ENCODE data around the gene C6orf47. TPM values are rescaled to one million over a fixed set of nuclear protein-coding genes. Genes with fewer than 3 reads are reported as not detected.

C6orf47 gene
- total RNA-seq, 3 donors from 2014 or later (not counting 1 experiment from before 2014, with no cell fraction given): 25.9 to 29.9 (median 27.4) TPM

GRCh38 chr6:31619805-31620585 lies 40.6 kb downstream of the C6orf47 start:
- H3K4me3 ChIP-seq (ENCODE audit: low read length): peak overlapping the region; percentile 91
- intact Hi-C loops (cut with micrococcal nuclease): loop anchor here (1.0 to 5.0 kb wide), 4 partner anchors 32 to 117 kb away; partner anchors contain the start of genes BAG6, CLIC1 and GPANK1
- DNase-seq: peak; percentile 93 to 99
- peaks cover 29% of the 10 kb centered on the region for H3K4me1 ChIP-seq (ENCODE audit: control insufficient read depth, insufficient read depth, low read length)
- Mint-ChIP-seq H3K27me3 (ENCODE audit: low read depth in 2 of 2) (no peaks in the 10 kb centered on the region), H3K36me3 (no peaks in the 10 kb centered on the region), H3K27ac (peak overlapping the region; percentile 92 to 95), H3K4me3 (peak overlapping the region; percentile 92), H3K9me3 (no peaks in the 10 kb centered on the region), H3K4me1 (peaks cover 20 to 25% of the 10 kb centered on the region in 2 donors)
- H3K36me3 ChIP-seq (ENCODE audit: control insufficient read depth, insufficient read depth, low read length): peaks cover 14% of the 10 kb centered on the region
- H3K27me3 ChIP-seq (ENCODE audit: control insufficient read depth, insufficient read depth, low read length): no peaks in the 10 kb centered on the region
- no peaks in the 10 kb centered on the region for H3K9me3 ChIP-seq (ENCODE audit: control insufficient read depth, insufficient read depth, low read length)
- peak; percentile 80 to 94 (median 84) for ATAC-seq
- under 1% methylated on average over 45 of the region's 50 CpGs for WGBS (ENCODE audit: insufficient coverage)
- no peak for TF ChIP-seq CTCF (IDR thresholded peaks at IDR 0.05)
- H3K27ac ChIP-seq (ENCODE audit: low read length): peak overlapping the region; percentile 98

GRCh38 chr6:31617010-31617409 lies 43.6 kb downstream of the C6orf47 start:
- H3K27ac Mint-ChIP-seq: no peak overlapping the region
- no peak overlapping the region for H3K4me3 Mint-ChIP-seq
- Histone ChIP-seq H3K4me3 (ENCODE audit: low read length) (no peak overlapping the region), H3K36me3 (ENCODE audit: control insufficient read depth, insufficient read depth, low read length) (no peaks in the 10 kb centered on the region), H3K4me1 (ENCODE audit: control insufficient read depth, insufficient read depth, low read length) (peaks cover 28% of the 10 kb centered on the region), H3K9me3 (ENCODE audit: control insufficient read depth, insufficient read depth, low read length) (no peaks in the 10 kb centered on the region), H3K27me3 (ENCODE audit: control insufficient read depth, insufficient read depth, low read length) (no peaks in the 10 kb centered on the region), H3K27ac (ENCODE audit: low read length) (no peak overlapping the region)
- no peaks in the 10 kb centered on the region for H3K36me3 Mint-ChIP-seq
- H3K27me3 Mint-ChIP-seq (ENCODE audit: low read depth in 2 of 2): no peaks in the 10 kb centered on the region
- DNase-seq (no peak), ATAC-seq (no peak)
- no peaks in the 10 kb centered on the region for H3K9me3 Mint-ChIP-seq
- WGBS (ENCODE audit: insufficient coverage): 90% methylated on average over 2 of the region's 2 CpGs
- intact Hi-C loops (cut with micrococcal nuclease): no loop called here
- H3K4me1 Mint-ChIP-seq: peaks cover 11 to 17% of the 10 kb centered on the region in 2 donors
- TF ChIP-seq CTCF (IDR thresholded peaks at IDR 0.05): no peak

GRCh38 chr6:31615748-31616147 lies 44.8 kb downstream of the C6orf47 start:
- H3K36me3 ChIP-seq (ENCODE audit: control insufficient read depth, insufficient read depth, low read length): no peaks in the 10 kb centered on the region
- no peak for ATAC-seq
- H3K4me1 ChIP-seq (ENCODE audit: control insufficient read depth, insufficient read depth, low read length): peaks cover 17% of the 10 kb centered on the region
- H3K4me3 ChIP-seq (ENCODE audit: low read length): no peak overlapping the region
- H3K36me3 Mint-ChIP-seq: no peaks in the 10 kb centered on the region
- H3K27ac Mint-ChIP-seq: no peak overlapping the region
- H3K4me1 Mint-ChIP-seq: peaks cover 0 to 6% of the 10 kb centered on the region in 2 donors
- WGBS (ENCODE audit: insufficient coverage): 15% methylated on average over 6 of the region's 7 CpGs
- H3K4me3 Mint-ChIP-seq: no peak overlapping the region
- no peaks in the 10 kb centered on the region for H3K27me3 Mint-ChIP-seq (ENCODE audit: low read depth in 2 of 2)
- H3K27me3 ChIP-seq (ENCODE audit: control insufficient read depth, insufficient read depth, low read length): no peaks in the 10 kb centered on the region
- no peak overlapping the region for H3K27ac ChIP-seq (ENCODE audit: low read length)
- H3K9me3 Mint-ChIP-seq: no peaks in the 10 kb centered on the region
- no peak for TF ChIP-seq CTCF (IDR thresholded peaks at IDR 0.05)
- H3K9me3 ChIP-seq (ENCODE audit: control insufficient read depth, insufficient read depth, low read length): no peaks in the 10 kb centered on the region
- DNase-seq: peak in 1 of 2 donors; percentile 53
- intact Hi-C loops (cut with micrococcal nuclease): no loop called here
